GM18508 (cell line): ENCODE data around the gene PTPN14.

Experiments
- ATAC-seq: cut with Tn5 transposase; IDR thresholded peaks from one replicate; pipeline ENCODE4 v1.9.1; 2021; ENCODE audit warnings: moderate number of reproducible peaks; ENCODE audit not compliant: insufficient read depth, unreplicated experiment

Gene PTPN14

GRCh38 chr1:214300149-214300780 is 251.1 kb downstream of the PTPN14 start:
- ATAC-seq = no peak
